Measurements from ENCODE around the gene NEBL.

Gene NEBL

GRCh38 chr10:20885678-20886077 is 11.4 kb downstream of the NEBL start:
- H3K9me3 ChIP-seq (ENCODE audit: control insufficient read depth, low read length) = no peaks in the 10 kb centered on the region
- TF ChIP-seq CTCF (IDR thresholded peaks at IDR 0.05) = no peak
- no peak overlapping the region for H3K4me3 ChIP-seq (ENCODE audit: low read depth, low read length)
- no peaks in the 10 kb centered on the region for H3K36me3 ChIP-seq (ENCODE audit: control insufficient read depth, insufficient read depth, low read length)
- H3K79me2 ChIP-seq = no peaks in the 10 kb centered on the region
- no peak overlapping the region for H3K4me2 ChIP-seq (ENCODE audit: low read length)
- H3K27ac ChIP-seq = no peak overlapping the region
- H3K27me3 ChIP-seq (ENCODE audit: control insufficient read depth, insufficient read depth, low read length) = no peaks in the 10 kb centered on the region
- no peak overlapping the region for H3K9ac ChIP-seq
- H3K4me1 ChIP-seq = no peaks in the 10 kb centered on the region
- H2AFZ ChIP-seq = no peak overlapping the region

- no peaks in the 10 kb centered on the region for H3K36me3 ChIP-seq (ENCODE audit: control insufficient read depth, insufficient read depth, low read length)
- no peak overlapping the region for H3K4me3 ChIP-seq (ENCODE audit: low read depth, low read length)
- H3K4me1 ChIP-seq = no peaks in the 10 kb centered on the region
- no peak overlapping the region for H2AFZ ChIP-seq
- H3K79me2 ChIP-seq = no peaks in the 10 kb centered on the region
- H3K9ac ChIP-seq = no peak overlapping the region
- H3K4me2 ChIP-seq (ENCODE audit: low read length) = no peak overlapping the region
- no peaks in the 10 kb centered on the region for H3K27me3 ChIP-seq (ENCODE audit: control insufficient read depth, insufficient read depth, low read length)
- no peak overlapping the region for H3K27ac ChIP-seq
- TF ChIP-seq CTCF (IDR thresholded peaks at IDR 0.05) = no peak
- H3K9me3 ChIP-seq (ENCODE audit: control insufficient read depth, low read length) = no peaks in the 10 kb centered on the region
Observed at GRCh38 chr10:20883552-20883951, 13.6 kb downstream of the NEBL start.

- no peaks in the 10 kb centered on the region for H3K36me3 ChIP-seq (ENCODE audit: control insufficient read depth, insufficient read depth, low read length)
- no peaks in the 10 kb centered on the region for H3K79me2 ChIP-seq
- TF ChIP-seq CTCF (IDR thresholded peaks at IDR 0.05) = no peak
Observed at GRCh38 chr10:20882091-20882490, 15.0 kb downstream of the NEBL start.

GRCh38 chr10:20879136-20879535 is 18.0 kb downstream of the NEBL start:
- no peaks in the 10 kb centered on the region for H3K4me1 ChIP-seq
- no peak overlapping the region for H3K27ac ChIP-seq
- no peaks in the 10 kb centered on the region for H3K36me3 ChIP-seq (ENCODE audit: control insufficient read depth, insufficient read depth, low read length)
- no peaks in the 10 kb centered on the region for H3K27me3 ChIP-seq (ENCODE audit: control insufficient read depth, insufficient read depth, low read length)
- H2AFZ ChIP-seq = no peak overlapping the region
- H3K79me2 ChIP-seq = no peaks in the 10 kb centered on the region
- H3K9ac ChIP-seq = no peak overlapping the region
- TF ChIP-seq CTCF (IDR thresholded peaks at IDR 0.05) = no peak
- H3K4me3 ChIP-seq (ENCODE audit: low read depth, low read length) = no peak overlapping the region
- no peak overlapping the region for H3K4me2 ChIP-seq (ENCODE audit: low read length)
- no peaks in the 10 kb centered on the region for H3K9me3 ChIP-seq (ENCODE audit: control insufficient read depth, low read length)

More at GRCh38 chr10:20882091-20882490, 15.0 kb downstream of the NEBL start:
- Histone ChIP-seq H3K27me3 (ENCODE audit: control insufficient read depth, insufficient read depth, low read length) (no peaks in the 10 kb centered on the region), H2AFZ (no peak overlapping the region), H3K9ac (no peak overlapping the region), H3K4me2 (ENCODE audit: low read length) (no peak overlapping the region), H3K27ac (no peak overlapping the region), H3K9me3 (ENCODE audit: control insufficient read depth, low read length) (no peaks in the 10 kb centered on the region), H3K4me3 (ENCODE audit: low read depth, low read length) (no peak overlapping the region), H3K4me1 (no peaks in the 10 kb centered on the region)

Measured in parathyroid adenoma (tissue), 2 donors.